HG02571 (cell line): ENCODE measurements around the gene IRAK1.
"Not testable (repeated sequence)": the region's sequence is repeated elsewhere in the genome, so short reads cannot be mapped to it uniquely, and the experiment has no call there.

Source experiments
- ATAC-seq: cut with Tn5 transposase; IDR thresholded peaks from one replicate; pipeline ENCODE4 v1.9.1; 2021; ENCODE audit warnings: mild to moderate bottlenecking, moderate library complexity; ENCODE audit not compliant: unreplicated experiment

The IRAK1 gene

GRCh38 chrX:153999359-154000037 lies 20.2 kb downstream of the IRAK1 start:
- ATAC-seq = no peak

GRCh38 chrX:153995504-153995903 lies 24.2 kb downstream of the IRAK1 start:
- no peak for ATAC-seq

GRCh38 chrX:153994398-153994797 lies 25.3 kb downstream of the IRAK1 start:
- not testable (repeated sequence) for ATAC-seq

- ATAC-seq = no peak
These were observed 25.7 kb downstream of the IRAK1 start for GRCh38 chrX:153993978-153994377.

- no peak for ATAC-seq
These were observed 26.6 kb downstream of the IRAK1 start for GRCh38 chrX:153993079-153993478.

- no peak for ATAC-seq
These were observed 27.5 kb downstream of the IRAK1 start for GRCh38 chrX:153992180-153992579.

- no peak for ATAC-seq
These were observed 28.6 kb downstream of the IRAK1 start for GRCh38 chrX:153991013-153991580.

GRCh38 chrX:153989973-153990655 lies 29.6 kb downstream of the IRAK1 start:
- no peak for ATAC-seq

- no peak for ATAC-seq
These were observed 31.2 kb downstream of the IRAK1 start for GRCh38 chrX:153988493-153988892.

- no peak for ATAC-seq
These were observed 35.1 kb downstream of the IRAK1 start for GRCh38 chrX:153984351-153985178.

GRCh38 chrX:153983321-153983801 lies 36.3 kb downstream of the IRAK1 start:
- ATAC-seq = no peak

- ATAC-seq = no peak
These were observed 37.8 kb downstream of the IRAK1 start for GRCh38 chrX:153981771-153982533.

GRCh38 chrX:153981231-153981630 lies 38.5 kb downstream of the IRAK1 start:
- ATAC-seq = no peak

- not testable (repeated sequence) for ATAC-seq
These were observed 39.3 kb downstream of the IRAK1 start for GRCh38 chrX:153980394-153980793.

GRCh38 chrX:153974726-153975286 lies 44.9 kb downstream of the IRAK1 start:
- no peak for ATAC-seq

- no peak for ATAC-seq
These were observed 45.5 kb downstream of the IRAK1 start for GRCh38 chrX:153974003-153974725.

- no peak for ATAC-seq
These were observed 46.3 kb downstream of the IRAK1 start for GRCh38 chrX:153973127-153974002.

GRCh38 chrX:153972368-153973126 lies 47.2 kb downstream of the IRAK1 start, which contains the start of gene TMEM187:
Gene TMEM187 (plus strand): TSS chrX:153972754. CDS start chrX:153982063, 9,309 bp downstream.
- ATAC-seq = peak; percentile 38
